NAMALWA (cell line): ENCODE data around the gene CENPF.
A peak's percentile ranks its signal among the peaks of the same experiment; 100 is the strongest.
"Not testable (repeated sequence)": the region's sequence is repeated elsewhere in the genome, so short reads cannot be mapped to it uniquely, and the experiment has no call there.

ENCODE experiments used
- DNase-seq: peaks from one replicate; pipeline ENCODE4 v3.0.0-alpha.2; 2015; ENCODE audit warnings: low spot score

Gene CENPF, protein sequence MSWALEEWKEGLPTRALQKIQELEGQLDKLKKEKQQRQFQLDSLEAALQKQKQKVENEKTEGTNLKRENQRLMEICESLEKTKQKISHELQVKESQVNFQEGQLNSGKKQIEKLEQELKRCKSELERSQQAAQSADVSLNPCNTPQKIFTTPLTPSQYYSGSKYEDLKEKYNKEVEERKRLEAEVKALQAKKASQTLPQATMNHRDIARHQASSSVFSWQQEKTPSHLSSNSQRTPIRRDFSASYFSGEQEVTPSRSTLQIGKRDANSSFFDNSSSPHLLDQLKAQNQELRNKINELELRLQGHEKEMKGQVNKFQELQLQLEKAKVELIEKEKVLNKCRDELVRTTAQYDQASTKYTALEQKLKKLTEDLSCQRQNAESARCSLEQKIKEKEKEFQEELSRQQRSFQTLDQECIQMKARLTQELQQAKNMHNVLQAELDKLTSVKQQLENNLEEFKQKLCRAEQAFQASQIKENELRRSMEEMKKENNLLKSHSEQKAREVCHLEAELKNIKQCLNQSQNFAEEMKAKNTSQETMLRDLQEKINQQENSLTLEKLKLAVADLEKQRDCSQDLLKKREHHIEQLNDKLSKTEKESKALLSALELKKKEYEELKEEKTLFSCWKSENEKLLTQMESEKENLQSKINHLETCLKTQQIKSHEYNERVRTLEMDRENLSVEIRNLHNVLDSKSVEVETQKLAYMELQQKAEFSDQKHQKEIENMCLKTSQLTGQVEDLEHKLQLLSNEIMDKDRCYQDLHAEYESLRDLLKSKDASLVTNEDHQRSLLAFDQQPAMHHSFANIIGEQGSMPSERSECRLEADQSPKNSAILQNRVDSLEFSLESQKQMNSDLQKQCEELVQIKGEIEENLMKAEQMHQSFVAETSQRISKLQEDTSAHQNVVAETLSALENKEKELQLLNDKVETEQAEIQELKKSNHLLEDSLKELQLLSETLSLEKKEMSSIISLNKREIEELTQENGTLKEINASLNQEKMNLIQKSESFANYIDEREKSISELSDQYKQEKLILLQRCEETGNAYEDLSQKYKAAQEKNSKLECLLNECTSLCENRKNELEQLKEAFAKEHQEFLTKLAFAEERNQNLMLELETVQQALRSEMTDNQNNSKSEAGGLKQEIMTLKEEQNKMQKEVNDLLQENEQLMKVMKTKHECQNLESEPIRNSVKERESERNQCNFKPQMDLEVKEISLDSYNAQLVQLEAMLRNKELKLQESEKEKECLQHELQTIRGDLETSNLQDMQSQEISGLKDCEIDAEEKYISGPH (N-terminal part only)

DNA sequence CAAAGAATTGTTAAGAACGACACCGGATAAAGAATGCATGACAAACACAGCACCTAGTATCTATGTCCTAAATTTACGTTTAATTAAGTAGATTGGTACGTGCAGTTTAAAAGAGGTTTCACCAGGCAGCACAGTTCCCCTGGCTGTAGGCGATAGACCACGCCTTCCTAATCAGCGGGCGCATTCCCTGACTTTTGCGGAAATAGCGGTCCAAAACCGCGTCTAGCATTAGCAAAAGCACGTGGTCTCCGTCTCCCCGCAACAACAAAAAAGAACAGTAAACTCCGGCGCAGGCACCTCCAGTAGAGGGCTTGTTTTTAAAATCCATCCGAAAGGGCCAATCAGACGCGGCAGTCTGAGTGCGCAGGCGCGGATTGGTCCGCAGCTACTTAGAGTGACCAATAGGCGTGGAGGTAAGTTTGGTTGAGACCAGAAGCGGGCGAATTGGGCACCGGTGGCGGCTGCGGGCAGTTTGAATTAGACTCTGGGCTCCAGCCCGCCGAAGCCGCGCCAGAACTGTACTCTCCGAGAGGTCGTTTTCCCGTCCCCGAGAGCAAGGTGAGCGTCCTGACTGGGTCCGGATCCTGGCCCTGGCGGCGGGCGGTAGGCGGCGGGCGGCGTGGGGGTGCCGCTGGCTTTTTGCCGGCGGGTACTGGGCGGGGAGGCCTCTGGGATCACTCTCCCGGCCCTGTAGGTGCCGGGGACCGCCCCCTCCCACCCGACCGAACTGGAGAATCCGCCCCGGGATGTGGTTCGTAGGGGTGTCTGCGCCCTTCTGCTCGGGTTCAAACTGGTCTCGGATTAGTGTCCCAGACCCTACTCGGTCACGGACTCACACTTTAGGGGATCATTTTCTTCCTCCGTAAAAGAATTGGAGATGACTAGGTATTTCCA is at the start of gene CENPF:
Gene CENPF, plus strand, starts transcription at position 432 of the 894 bp plus-strand sequence. CDS start 10,560 bp downstream, outside the sequence.
- peak; percentile 99 for DNase-seq

DNA sequence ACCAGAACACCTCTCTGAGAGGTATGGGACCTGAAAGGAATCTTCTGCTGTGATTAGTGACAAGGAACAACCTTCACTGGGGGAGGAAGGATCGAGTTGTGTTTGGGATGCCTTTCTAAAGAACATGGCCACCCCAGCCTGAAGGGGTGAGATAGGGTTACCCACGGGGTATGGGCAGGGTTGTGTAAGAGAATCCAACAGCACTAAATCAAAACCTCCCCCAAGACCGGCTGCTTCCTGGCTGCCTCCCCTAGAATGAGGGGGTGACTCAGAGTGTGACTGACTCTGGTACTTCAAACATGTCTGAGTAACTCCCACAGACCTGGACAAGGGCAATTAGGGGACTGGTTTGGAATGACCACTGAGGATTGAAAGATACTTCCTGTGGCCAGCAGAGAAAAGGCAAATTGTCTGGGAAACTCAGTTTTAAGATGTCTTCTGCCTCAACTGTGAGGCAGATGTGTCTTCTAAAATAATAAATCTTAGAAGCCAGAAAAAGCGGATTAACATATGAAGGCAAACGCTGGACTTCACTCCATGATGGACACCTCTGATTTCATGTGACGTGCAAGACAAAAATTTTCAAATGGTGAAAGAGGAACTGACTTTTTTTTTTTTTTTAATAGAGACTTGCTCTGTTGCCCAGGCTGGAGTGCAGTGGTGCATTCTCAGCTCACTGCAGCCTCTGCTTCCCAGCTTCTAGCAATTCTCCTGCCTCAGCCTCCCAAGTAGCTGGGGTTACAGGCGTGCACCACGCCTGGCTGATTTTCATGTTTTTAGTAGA is 44.9 kb upstream of the CENPF start:
- DNase-seq = no peak

DNA sequence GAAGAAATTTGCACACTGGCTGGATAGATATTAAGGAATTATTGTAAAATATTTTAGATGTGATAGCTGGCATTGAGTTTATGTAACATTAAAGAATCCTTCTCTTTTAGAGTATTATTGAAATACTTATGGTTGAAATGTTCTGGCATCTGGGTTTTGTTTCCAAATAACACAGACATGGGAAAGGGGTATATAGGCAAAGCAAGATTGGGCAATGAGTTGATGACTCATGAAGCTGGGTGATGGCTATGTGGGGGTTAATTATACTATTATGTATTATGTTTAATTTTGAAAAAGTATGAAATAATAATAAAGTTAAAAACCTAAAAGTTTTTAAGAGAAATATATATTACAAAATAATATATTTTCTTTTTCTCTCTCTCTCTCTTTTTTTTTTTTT is 39.1 kb upstream of the CENPF start:
- no peak for DNase-seq

DNA sequence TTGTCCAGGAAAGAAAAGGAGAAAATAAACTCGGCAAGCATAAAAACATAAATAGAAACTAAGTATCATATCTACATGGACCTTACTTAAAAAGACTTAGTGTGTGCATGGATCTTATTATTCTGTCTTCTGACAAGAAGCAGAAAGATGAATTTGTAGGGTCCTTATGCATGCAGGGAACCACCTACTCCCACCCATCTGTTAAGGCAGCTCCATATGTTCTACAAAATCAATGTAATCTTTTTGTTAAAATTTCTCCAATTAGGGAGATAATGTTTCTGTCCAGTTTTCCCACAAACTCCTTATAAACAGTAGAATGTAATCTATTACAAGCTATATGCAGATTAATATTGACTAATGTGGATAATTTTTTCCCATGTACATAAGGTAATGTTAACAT is 37.7 kb upstream of the CENPF start:
- DNase-seq = no peak

DNA sequence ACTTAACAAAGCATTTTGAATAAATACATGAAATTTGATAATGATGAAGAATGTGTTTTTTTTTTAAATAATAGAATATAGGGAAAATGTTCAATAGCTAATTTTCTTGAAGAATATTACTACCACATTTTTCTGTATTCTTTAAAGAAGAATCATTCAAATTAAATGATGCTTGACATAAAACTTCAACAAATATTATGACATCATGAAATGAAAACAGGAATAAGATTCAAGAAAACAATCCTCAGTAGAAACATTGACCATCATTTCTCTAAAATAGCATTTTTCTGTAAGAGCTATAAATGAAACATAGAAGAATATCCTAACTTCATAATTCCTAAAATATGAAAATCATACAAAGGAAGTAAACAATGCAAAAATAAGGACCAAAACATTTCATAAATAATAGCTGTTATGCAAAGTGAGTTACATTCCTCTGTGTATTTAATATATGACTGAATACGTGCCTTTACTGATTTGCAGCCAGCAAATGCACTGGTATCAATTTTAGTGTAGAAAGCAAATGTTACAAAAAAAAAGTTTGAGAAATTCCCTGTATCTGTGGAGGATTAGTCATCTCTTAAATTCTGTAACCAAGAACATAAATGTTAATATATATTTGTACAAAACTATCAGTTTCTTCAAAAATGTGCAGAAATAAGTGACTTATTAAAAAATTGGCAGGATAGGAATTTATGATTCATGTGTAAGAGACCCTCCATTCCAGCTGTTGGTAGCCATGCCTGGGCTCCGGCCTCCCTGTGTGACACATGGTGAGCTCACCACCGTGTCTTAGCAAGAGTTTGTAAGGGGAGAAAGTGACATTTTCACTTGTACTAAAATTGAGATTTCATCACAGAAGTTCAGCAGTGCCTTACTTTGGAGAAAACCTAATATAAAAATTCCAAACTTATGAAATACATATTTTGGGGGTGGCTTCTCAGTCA is 36.6 kb upstream of the CENPF start:
- DNase-seq = no peak

DNA sequence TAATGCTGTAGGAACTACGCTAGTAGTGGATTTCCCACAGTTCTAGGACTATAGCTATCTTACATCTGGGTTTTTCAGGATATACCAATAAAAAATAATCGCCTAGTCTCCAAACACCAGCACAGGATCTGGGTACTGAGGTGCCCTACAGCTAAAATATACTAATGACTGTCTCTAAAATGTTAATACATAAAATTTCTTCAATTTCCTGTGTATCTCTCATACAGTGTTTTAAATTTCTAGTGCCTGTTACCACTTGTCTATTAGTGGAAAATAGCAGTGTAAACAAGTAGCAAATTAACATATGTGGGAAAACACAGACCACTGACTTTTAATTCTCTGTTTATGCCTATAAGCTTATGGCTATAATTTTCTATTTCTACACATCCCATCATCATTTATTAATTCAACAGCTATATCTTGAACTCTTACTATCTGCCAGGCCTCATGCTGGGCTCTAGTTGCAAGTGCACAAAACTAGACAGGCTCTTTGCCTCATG is 35.5 kb upstream of the CENPF start:
- no peak for DNase-seq

DNA sequence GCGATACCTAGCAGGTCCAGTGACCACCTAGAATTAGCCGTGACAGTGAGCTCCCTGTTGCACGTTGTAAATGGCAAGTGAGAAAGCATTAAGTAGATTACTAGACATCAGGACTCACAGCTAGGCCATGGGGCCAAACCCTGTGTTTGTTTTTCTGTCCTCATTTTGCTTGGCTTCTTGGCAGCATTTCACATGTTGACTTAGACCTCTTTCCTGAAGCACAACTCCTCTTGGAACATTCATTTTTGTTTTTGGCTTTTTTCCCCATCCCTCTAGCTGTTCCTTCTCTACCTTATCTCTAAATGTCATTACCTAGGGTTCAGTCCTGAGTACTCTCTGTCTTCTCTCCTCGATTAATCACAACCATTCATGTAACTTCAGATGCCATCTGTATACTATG is 34.7 kb upstream of the CENPF start:
- DNase-seq = no peak

DNA sequence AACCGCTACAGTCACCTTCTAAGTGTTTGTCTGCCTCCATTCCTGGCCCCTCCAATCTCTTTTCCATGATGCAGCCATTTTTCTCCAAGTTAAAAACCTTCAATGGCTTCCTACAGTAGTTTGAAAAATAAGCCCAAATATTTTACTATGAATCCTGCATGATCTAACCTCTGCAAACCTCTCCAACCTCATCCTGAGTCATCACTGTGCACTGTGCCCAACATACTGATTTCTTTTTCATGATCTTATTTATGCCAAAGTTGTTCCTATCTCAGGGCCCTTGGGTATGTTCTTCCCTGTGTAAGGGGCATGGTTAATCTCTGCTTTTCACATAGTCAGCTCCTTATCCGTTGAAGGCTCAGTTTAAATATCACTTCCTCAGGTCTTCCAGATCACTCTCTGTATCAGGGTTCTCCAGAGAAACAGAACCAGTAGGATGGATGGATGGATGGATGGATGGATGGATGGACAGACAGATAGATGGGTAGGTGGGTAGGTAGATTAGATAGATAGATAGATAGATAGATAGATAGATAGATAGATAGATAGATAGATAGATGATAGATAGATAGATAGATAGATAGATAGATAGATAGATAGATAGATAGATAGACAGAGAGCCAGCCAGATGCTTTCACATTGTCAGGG is 33.5 kb upstream of the CENPF start:
- DNase-seq = no peak

DNA sequence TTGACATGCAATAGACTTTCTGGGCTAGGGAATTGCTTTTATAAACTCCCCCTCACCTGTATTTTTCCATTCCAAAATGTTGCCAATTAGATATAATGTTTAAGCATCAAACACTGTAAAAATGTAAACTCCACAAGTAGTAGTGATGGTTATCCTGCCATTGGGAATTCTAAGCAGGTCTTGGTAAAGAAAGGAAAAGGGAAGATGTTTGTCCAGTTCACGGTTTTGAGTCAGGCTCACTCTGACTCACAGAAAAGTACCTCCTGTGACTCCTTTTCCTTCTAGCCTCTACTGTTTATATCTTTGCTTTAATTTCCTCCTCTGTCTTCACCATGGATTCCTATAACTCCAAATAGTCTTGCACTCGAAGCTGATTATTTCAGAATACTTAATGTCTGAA is 32.6 kb upstream of the CENPF start:
- DNase-seq = no peak

DNA sequence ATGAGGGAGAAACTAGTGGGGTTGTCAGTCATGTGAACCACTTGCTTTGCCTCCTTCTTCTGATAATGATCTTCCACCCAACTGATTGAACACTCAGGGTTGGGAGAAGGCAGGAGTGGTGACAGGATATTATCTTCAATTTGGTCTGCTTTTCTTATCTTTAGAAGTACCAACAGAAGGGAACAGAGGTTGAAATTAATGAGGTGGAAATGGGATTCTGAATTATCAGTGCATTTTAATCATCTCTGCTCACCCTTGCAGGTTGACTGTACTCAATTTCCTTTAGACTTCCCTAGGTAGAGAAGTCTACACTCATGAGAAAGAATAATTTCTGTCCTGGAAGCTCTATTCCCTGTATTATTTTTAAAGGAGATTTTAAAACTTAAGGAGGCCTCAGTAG is 31.7 kb upstream of the CENPF start:
- DNase-seq = no peak

DNA sequence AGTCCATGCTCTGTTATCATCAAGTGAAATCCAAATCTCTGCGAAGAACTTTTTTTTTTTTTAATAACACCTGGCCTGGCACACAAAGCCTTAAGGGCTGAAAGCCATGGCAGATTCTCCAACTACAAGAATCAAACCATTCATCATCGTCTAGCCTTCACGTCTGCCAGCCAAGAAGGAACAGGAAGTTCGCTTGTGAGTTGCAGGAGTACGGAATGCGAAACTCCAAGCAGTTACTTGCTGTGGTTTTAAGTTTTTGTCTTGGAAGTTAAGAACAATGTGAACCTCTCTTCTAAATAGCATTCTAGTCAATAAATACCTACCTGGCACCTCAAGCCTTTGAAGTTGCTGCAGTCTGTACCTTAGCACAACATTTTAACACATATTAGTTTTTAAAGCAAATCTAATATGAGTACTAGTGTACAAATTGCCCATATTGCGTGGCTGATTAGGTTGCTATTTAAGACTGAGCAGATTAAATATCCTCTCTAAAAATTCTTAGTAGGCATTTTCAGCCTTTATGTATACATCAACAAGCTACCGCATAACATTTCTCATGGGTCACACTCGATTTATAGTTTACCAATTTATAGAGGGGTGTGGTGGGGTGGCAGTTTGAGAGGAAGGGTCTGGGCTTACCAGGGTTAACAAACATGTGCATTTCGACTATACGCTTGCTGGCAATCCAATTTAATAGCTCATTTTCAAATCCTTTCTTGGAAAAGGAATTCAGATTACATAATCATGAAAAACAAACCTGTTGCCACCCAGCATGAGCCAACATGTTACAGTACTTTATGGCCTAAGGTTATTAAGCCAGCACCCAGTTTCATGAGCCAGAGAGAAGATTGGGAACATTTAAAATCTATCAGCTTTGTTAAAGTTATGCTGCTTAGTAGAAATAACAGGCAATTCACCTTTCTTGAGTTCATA is 29.3 kb upstream of the CENPF start:
- no peak for DNase-seq

DNA sequence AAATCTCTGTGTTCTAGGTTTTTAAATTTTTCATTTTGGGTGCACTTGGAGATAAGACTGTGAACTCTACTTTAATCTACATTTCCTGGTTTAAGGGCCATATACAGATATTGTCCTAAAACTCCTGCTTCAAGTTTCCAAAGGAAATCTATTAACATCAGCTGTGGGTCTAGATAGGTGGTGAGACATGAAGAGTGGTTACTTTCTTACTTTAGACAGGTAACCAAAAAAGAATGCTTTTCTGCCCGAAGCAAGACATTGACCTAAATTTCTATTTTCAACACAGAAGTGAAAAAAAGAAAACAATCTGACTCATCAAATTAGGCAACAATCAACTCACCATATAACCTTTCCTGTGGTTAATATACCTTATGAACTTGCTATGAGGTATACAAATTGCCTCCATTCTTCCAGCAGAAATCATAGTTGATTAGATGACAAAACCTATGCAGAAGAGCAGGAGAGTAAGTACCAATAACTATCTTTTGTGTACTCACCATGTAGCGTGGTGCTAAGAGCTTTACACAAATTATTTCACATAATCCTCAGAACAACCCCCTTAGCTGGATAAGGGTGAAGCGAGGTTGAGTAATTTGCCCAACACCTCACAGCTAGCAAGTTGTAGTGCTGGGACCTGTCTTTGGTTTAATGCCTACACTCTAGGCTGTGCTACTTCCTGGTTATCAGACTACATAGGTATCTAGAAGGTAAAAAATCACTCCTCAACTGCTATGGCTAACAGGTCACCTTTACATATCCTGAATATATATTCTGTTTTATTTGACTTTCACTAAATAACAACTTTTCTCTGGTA is 28.2 kb upstream of the CENPF start:
- no peak for DNase-seq

DNA sequence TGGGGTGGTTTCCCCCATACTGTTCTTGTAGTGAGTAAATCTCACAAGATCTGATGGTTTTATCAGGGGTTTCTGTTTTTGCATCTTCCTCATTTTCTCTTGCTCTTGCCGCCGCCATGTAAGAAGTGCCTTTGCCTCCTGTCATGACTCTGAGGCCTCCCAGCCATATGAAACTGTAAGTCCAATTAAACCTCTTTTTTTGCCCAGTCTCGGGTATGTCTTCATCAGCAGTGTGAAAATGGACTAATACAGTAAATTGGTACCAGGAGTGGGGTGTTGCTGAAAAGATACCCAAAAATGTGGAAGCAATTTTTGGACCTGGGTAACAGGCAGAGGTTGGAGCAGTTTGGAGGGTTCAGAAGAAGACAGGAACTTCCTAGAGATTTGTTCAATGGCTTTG is 26.9 kb upstream of the CENPF start:
- not testable (repeated sequence) for DNase-seq

DNA sequence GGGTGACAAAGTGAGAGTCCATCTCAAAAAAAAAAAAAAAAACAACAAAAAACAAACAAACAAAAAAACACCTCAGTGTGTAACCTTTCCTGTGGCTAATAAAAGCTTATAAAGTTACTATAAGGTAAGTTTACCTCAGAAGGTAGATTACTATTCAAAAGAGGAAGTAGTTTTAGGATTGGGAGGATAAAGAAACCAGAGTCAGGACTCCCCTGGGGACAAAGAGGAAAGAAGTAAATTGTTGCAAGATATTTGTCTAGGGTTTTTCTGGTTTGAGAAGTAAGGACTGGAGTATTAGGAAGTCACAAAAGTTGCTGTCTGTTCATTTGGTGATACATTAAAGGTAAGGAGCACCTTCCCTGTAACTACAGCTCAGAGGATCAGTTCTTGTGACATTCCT is 23.8 kb upstream of the CENPF start:
- peak; percentile 19 for DNase-seq

DNA sequence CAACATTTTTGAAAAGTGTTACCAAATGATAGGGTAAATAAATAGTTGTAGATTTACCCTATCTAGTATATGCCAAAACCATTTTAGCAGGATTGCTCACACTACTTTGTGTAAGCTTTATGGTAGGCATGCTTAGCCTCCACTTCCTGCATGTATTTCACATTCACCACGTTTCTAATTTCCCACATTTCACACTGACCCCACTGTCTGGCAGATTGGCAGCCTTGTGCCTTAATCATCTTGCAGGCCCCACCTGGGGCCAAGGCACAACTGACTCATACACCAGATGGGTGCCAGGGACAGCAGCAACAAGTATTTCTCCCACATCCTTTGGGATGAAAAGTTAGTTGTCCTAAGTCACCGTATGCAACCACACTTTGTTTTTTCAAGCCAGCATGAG is 21.2 kb upstream of the CENPF start:
- no peak for DNase-seq

DNA sequence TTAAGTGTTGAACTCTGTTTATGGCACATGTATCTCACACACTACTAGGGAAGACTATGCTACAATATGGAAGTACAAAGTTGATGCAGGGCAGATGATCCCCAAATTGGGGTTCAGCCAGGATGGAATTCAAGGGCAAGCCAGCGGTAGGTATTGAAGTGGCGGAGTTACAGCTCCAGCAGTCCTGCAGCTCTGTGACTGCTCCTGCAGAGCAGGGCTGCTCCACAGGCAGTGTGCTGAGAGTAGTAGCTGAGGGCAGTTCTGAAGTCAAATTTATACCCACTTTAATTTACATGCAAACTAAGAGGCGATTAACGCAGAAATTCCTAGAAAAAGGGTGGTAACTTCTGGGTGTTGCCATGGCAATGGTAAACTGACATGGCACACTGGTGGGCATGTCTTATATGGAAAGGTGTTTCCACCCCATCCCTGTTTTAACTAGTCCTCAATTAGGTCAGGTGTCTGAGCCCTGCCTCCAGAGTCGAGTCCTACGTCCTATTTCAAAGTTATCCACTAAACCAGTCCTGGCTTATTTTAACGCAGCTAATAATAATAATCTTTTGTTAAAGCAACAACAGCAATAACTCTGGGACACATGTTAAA is 20.6 kb upstream of the CENPF start:
- DNase-seq = no peak
